Stimulated activated CD4-positive, alpha-beta T cell treated with anti-CD3 and anti-CD28 coated beads, Interleukin-2, amount 100 ng/mL, for 48 hours (primary cell): ENCODE data around the gene OR6B1.

Experiments
- DNase-seq, 2 donors: peaks; one replicate each; pipeline ENCODE4 v3.0.0-alpha.2; 2020

OR6B1 gene

DNA sequence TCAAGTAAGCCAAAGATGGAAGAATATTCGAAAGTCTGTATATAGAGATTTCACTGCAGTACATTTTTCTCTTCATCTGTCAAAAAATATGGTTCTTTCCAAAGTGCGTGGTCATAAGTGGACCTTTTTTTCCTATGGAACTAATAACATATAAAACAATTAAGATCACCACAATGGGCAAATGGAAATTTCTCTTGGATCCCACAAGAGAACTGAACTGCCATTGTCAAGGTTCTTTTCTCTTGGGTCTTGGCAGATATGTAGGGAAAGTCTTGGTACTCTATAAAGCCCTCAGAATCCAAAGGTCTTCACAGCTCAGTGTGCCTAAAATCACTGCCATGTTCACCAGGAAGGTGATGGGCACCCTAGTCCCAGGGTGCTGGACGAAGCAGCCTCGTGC, at the start of gene OR6B1:
Gene OR6B1, plus strand, starts transcription at position 301 of the 400 bp plus-strand sequence. CDS start 3,677 bp downstream, outside the sequence.
- DNase-seq: no peak

DNA sequence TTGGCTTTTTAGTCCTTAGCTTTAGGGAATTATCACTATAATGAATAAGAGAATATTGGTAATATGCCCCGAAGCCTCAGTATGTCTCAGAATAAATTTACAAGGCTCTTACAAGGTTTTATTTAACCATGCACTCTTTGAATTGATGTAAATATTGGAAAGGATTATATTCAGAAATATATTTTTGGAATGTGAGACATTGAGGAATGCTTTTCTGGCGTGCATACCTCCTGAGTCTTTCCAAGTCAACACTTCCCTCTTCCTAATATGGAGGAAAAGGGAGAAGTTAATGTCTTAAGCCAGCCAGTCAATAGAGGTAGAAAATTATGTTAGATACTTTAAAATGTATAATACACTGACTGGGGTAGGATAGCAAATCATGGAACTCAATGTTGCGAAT, 46.7 kb upstream of the OR6B1 start:
- no peak for DNase-seq

DNA sequence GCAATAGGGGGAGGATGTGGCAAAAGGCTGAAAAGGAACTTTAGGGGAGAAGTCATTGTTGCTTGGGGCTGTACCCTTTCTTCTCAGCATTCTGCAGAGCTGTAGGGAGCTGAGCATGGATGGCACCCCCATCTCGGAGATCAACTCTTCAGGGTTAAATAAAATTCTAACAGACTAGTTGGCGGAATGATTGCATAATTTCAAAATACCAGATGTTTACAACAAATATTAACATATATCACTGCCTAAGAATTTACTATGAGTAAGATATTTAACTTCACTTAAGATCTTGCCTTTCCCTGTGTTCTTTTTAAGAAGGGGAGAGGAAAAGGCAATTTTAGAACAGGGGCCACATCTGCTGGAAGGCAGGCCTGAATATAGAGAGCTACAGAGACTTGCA, 46.0 kb upstream of the OR6B1 start:
- DNase-seq: no peak

DNA sequence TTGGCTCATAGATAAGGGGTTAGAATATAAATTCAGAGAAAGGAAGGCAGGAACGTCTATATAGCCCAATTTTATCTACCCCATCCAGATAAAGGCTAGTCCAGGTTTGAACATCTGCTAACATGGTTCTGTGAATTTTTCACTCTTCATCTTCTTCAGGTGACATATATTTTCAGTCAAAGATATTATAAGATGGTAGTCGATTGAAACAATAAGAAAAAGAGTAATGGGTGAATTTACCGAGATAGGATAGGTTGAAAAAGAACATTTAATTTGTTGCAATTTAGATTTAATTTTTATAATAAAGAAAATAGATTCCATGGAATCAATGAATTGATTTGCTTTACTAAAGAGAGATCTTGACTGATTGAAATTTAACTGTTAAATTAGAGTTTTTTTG, 45.6 kb upstream of the OR6B1 start, which contains the start of gene OR2F1:
Gene OR2F1, plus strand, starts transcription at position 301 of the 400 bp plus-strand sequence. CDS start 5,127 bp downstream, outside the sequence.
- DNase-seq: no peak

DNA sequence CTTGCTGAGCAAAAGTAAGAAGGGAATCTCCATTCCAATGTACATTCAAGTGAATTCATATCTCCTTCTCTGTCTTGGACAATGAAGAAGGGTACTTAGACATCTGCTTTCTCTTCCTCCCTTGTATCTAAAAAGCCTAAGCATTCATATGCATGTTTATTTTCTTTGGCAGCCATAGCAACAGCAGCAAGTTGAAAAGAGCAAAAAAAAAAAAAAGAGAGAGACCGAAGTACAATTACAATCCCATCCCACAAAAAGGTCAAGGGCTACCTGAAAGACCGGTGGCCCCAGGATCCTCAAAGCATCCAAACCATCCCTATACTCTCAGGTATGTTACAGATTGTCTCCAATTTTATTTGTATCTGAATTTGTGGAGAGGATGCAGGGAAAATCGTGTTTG, 41.3 kb upstream of the OR6B1 start:
- no peak for DNase-seq

DNA sequence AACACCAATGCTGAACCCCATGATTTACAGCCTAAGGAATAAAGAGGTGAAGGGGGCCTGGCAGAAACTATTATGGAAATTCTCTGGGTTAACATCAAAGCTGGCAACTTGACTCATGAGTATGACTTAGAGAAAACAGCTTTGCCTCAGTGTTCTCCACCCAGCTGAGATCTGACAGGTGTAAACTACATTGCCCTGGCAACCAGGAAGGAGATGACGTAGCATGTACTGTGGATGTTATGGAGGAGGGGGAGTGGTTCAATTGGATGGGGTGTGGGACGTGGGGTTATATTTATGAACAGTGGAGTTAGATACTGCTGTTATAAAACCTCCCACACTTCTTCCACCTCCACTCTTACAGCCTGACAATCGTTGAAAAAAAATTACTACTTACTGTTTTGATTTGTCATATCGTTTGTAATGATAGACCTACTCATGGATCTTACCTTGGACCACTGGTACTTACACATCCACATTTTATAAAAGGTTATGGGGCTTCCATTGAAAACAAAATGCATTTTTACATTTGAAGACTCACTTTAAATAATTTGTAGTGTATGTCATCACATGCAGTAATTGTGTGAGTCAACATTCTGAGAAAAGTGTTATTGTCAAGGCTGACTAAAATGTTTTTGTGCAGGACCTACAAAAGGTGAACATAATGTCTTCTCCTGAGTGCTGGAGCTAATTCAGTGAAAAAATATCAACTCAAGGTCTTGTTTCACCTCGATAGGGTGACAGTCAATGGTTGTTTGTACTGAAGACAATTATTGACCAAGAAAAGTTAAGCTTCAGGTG, 39.1 kb upstream of the OR6B1 start:
- no peak for DNase-seq

DNA sequence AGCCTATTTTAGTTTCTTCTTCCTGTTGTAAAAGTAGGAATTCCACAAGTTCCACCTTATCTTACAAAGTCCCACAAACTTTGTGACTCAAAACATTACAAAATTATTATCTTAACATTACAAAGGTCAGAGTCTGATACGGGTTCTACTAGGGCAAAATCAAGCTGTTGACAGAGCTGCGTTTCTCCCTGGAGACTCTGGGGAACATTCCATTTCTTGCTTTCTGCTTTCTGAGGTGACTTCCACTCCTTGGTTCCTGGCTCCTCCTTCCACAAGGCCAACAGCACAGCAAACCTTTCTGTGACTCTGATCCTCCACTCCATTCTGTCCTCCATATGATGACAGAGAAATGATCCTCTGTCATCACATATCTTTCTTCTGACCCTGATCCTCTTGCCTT, 34.8 kb upstream of the OR6B1 start:
- DNase-seq: no peak

DNA sequence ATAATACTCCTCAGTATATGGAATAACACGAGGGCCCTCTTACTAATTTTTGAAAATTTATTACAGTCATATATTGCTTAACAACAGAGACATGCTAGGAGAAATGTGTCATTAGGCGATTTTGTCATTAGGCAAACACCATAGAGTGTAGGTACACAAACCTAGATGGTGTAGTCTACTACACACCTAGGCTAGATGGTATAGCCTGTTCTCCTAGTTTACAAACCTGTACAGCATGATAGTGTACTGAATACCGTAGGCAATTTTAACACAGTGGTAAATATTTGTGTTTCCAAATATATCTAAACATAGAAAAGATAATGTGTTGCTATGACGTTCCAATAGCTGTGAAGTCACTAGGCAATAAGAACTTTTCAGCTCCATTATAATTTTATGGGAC, 32.7 kb upstream of the OR6B1 start:
- DNase-seq: no peak

DNA sequence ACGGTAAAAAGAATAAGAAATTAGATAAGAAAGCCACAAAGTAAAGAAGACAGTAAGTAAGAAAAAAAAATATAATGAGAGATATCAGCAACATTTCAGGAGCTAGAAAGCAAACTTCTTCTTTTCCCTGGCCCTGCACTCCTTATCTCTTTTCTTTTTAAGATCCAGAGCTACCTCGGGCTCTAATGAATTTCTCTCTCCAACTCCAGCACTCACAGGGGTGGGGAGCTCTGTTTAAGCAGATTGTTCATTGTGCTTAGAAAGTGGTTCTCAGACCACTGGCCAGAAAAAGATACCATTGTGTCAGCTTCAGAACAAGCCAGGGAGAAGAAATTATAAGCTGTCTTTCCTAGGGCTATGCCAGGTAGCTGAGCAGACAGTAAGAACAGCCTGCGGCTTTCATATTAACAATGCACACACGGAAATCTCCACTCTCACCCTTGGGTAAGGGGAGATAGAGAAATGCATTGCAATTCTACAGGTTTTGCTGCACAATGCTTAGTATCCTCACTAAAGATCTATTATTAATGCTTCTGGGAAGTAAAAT, 26.2 kb upstream of the OR6B1 start:
- DNase-seq: no peak

DNA sequence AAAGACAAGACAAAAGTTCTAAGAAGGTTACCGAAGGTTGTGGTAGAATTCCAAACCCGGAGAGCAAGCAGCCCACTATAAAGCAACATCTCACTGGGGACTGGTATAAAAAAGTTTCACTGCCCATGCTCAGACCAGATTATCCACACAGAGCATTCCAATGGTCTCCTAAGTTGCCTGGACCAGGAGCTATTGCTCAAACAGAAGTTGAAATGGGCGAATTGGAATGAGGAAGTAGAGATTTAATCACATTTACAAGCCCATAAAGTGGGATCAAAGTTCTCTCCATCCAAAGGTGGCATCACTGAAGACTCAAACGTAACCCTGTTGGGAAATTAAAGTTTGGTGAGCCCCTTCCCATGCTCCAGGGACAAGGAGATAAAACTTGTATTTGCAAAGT, 25.7 kb upstream of the OR6B1 start:
- no peak for DNase-seq

DNA sequence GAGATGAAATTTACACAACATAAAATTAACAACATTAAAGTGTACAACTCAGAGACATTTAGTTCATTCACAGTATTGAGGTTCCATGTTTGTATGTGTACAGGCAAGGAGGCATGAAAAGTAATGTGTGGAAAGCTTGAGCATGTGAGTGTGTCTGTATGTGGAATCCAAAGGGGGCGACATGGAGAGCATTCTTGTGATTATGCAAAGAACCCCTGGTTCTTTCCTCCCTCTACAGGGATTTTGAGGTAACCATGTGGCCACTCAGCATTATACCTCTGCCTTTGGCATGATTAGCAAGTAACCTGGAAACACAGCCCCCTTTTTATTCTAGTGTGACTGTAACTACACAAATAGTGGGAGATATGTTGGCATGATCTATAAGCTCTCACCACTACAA, 24.5 kb upstream of the OR6B1 start:
- DNase-seq: no peak

DNA sequence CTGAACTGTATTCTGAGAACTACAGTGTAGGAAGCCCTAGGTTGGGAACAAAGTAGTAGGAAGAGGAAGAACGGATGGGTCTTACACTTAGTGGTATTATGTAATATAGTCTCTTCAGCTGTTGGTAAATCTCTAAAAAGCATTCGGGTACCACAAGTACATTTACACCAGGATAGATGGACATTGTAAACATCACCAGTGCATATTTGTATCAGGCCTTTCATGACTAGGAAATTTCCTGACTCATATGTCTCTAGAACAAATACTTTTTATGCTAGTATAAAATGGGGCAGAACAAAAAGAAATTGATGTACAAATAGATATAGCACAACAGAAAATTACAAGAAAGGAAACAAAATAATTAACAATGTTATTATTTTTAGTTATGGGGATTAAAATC, 21.5 kb upstream of the OR6B1 start:
- DNase-seq: no peak

DNA sequence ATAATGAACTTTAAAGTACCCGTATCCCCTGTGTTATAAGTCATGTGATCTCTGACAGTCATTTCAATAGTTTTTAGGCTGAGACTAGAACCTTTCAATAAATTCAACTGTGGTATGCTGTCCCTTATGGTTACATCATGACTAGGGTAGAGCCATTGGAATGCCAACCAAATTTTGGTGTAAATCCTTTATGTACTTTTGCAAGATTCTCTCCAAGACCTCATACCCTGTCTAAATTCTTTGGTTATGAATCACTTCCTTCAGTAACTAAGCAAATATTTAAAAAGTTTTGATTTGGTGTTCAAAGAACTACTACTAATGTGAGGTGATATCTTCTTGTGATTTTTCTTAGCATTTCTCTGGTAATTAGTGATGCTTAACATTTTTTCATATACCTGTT, 20.8 kb upstream of the OR6B1 start:
- DNase-seq: no peak

DNA sequence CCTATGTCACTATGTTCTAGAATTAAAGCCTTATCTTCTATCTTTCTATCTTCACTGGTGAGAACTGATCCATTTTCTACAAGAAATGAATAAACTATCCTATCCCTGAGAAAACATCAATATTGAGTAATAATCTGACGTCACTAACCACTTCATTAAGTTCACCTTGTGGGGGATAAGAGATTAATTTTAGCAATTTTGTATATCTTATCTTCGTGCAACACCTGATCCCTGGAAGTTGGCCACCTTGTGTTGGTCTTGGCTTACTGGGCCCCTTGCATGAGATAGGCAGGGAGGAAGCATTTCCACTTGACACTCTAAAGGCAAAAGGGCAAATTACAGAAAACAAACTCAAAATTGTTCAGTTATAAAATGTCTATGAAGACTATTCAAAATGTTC, 20.1 kb upstream of the OR6B1 start:
- no peak for DNase-seq

DNA sequence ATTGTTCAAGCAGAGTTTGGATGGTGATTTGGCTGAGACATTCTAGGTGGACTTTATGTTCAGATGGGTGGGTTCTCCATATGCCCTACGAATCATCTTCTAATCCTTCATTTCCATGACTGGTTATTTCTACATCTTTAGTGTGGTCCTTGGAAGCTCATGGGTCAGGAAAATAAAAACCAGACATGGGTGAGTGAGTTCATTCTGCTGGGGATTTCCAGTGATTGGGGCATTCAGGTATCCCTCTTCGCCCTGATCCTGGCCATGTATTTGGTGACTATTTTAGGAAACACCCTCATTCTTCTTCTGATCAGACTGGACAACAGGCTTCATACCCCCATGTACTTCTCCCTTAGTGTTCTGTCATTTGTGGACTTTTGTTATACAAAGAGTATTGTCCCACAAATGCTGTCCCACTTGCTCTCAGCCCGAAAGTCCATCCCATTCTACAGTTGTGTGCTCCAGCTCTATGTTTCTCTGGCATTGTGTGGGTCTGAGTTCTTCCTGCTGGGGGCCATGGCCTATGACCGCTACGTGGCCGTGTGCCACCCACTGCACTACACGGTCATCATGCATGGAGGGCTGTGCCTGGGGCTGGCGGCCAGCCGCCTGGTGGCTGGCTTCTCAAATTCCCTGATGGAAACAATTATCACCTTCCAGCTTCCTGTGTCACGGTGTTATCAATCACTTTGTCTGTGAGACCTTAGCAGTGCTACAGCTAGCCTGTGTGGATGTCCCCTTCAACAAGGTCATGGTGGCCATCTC, 19.2 kb upstream of the OR6B1 start:
- DNase-seq: no peak

DNA sequence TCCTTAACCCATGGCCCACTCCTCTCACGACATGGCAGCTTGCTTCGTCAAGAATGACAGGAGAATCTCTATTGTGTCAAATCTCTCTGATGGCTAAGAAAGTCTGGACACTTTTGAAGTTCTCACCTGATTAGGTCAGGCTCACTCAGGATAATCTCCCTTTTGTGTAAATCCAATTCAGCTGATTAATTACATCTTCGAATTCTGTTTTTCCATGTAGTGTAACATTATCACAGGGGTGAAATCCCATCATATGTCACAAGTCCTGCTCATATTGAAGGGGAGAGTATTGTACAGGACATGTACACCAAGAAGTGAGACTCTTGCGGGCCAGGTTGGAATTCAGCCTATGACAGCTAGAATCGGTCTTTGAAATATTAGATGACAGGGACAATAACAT, 16.2 kb upstream of the OR6B1 start:
- DNase-seq: no peak

DNA sequence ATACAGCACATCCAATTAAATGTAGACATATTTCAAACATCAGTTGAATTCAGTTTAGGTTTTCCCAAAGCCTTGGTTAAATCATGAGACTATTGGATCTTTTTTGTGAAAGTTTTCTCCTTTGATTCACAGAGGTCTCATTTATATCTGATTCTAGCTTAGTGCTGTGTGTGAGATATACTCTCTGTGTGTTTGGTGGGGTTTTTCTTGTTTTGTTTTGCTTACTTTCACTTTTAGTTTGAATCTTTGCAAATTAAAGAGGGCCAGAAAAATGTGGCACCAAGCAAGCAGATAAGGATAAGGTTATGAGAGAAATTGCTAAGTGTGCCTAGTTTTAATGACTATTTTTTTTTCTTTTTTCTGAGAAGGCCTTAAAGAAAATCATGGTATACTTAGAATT, 12.6 kb upstream of the OR6B1 start:
- DNase-seq: no peak

DNA sequence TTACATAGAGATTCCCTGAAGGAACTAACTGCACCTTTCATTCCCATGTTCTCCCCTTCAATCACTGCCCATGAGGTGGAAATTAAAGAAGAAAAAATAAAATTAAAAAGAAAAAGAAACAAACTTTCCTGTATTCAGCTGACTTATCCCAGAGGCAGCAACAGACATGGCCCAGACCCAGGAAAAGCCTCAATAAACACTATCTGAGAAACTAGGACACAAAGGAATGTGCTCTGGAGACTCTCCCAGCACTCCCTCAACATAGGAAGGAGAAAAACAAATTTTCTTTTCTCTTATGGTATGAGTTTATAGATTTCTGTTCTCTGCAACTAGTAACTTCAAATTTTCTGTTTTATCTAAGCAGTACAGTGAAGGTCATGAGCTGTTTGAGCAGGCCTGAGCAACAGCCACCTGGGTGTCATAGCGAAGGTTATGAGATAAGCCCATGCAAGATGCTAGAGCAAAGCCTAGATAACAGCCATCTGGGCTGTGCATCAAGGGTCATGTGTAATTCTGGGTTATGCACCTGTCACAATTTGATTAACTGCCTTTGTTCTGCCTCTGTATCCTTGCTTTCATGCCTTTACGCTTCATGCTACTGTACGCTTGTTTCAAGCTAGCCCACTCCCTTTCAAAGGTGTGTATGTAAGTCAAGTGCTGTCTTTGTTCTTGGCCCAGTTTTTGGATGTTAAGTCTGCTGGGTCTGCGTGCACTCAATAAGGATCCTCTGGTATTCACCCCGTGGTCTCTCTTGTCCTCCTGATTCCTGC, 11.0 kb upstream of the OR6B1 start:
- no peak for DNase-seq

DNA sequence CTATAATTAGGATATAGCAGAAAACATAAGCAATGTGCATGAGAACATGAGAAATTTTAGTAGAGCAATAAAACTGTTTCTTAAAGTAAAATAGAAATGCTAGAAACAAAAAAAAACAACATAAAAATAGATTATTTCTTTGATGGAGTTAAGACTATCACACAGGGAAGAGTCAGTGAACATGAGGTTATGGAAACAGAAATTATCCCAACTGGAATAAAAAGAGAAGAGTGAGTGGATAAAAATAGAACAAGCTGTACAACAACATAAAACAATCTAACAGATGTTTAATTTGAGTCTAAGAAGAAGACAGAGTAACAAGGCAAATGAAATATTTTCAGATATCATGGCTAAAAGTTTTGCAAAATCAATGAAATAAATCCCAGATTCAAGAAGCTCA, 7.5 kb upstream of the OR6B1 start:
- no peak for DNase-seq

DNA sequence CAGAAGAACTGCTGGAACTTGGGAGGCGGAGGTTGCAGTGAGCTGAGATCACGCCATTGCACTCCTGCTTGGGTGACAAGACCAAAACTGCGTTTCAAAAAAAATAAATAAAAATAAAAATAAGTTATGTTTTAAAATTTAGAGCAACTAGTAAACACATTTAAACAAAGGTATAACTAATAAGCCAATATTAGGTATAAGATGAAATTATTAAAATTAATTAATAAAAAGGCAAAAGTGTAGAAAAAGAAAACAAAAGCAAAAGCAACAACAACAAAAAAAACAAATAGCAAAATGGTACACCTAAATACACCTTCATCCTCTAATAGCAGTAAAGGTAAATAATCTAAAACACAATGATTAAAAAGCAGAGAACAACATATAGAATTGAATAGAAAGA, 6.2 kb upstream of the OR6B1 start:
- DNase-seq: no peak

DNA sequence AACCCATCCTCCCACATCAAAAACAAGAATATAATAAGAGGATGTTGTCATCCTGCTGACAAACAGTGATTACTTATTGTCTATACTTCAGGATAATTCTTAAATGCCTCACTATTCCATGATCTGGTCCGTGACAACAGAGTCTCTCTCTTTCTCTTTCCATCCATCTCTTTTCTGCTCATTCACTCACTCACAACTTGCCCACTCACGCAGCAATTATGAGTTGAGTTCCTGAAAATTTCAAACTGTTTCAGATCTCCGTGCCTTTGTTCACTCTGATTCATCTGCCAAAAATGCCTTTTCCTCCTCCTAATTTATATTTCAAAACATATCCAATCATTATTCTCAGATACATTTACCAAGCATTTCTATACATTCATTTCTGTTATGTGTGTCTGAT, 1.4 kb downstream of the OR6B1 start:
- no peak for DNase-seq

DNA sequence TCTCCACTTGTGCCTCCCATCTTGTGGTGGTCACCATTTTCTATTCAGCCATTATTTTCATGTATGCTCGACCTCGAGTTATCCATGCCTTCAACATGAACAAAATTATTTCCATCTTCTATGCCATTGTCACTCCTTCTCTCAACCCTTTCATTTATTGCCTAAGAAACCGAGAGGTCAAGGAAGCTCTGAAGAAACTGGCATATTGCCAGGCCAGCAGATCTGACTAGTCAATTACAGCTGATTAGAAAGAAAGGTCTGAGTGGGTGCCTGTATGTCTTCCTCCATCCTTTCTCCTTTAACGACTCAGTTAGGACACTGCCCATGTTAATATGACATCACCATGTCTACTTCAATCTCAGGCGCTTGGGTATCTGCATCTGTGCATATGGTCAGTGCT, 4.6 kb downstream of the OR6B1 start:
- no peak for DNase-seq

DNA sequence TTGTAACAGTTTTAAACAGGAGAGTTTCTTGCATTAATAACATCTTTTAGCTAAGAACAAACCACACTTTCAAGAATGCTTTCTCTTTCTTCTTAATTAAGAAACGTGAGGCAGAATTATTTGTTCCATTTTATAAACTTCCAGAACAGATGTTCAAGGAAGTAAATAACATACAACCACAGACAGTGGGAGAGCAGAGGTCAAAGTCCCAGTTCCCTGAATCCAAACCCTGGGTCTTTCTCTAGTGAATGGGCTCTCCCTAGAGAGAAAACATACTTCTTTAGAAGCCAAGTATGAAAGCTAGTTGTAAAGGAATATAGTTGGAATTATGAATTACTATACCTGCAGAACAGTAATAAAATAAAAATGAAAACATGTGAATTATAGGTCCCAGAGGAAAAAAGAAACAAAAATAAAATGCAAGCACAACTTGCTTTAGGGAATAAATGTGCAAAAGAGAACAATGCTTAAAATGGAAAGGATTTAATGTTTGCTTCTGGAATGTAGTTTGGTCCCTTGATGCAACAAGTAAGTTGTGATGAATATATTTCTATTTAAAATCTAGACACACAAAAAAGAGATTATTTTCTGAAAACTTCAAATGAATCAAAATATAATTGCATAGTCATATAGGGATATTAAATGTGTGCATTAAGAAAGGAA, 6.0 kb downstream of the OR6B1 start:
- DNase-seq: no peak
